Keratinocyte (primary cell): Measurements from ENCODE around the gene CEP85.

Source experiments
- EZH2 ChIP-seq: IDR thresholded peaks from one replicate; pipeline ENCODE4 v1.6.1; 2012; ENCODE audit warnings: inconsistent platforms, mild to moderate bottlenecking, low read length, moderate library complexity
- TF ChIP-seq, protein P1 (sequence below), 3 experiments: IDR thresholded peaks in 1 of 3; conservative IDR thresholded peaks in 1 of 3; optimal IDR thresholded peaks in 1 of 3; 2 replicates in 2 of 3; 3 replicates in 1 of 3; pipeline versions ENCODE3 to v1.5.1; 2011; ENCODE audit warnings: low read length in 3 of 3, mild to moderate bottlenecking in 3 of 3, moderate library complexity in 2 of 3, control low read depth in 1 of 3, inconsistent platforms in 1 of 3; ENCODE audit not compliant: insufficient read depth in 2 of 3; ENCODE audit errors: extremely low read depth in 1 of 3

DNA sequence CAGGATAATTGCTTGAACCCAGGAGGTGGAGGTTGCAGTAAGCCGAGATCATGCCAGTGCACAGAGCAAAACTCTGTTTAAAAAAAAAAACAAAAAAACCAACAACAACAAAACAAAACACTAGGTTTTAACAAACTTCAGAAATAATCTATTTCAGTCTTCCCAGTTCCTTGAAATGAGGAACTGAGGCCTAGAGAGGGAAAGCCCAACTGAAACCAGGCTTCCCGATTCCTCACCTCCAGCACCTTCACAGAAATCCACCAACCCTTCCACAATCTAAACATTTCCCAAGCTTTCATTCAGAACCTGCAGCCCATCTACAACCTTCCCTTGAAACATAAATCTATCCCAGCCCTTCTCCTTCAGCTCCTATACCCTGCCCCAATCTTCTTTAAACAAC, 83.1 kb downstream of the CEP85 start:
- TF ChIP-seq, protein P1, sequence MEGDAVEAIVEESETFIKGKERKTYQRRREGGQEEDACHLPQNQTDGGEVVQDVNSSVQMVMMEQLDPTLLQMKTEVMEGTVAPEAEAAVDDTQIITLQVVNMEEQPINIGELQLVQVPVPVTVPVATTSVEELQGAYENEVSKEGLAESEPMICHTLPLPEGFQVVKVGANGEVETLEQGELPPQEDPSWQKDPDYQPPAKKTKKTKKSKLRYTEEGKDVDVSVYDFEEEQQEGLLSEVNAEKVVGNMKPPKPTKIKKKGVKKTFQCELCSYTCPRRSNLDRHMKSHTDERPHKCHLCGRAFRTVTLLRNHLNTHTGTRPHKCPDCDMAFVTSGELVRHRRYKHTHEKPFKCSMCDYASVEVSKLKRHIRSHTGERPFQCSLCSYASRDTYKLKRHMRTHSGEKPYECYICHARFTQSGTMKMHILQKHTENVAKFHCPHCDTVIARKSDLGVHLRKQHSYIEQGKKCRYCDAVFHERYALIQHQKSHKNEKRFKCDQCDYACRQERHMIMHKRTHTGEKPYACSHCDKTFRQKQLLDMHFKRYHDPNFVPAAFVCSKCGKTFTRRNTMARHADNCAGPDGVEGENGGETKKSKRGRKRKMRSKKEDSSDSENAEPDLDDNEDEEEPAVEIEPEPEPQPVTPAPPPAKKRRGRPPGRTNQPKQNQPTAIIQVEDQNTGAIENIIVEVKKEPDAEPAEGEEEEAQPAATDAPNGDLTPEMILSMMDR (optimal IDR thresholded peaks at IDR 0.05 in 1 of 3, IDR thresholded peaks at IDR 0.05 in 1 of 3, conservative IDR thresholded peaks at IDR 0.05 in 1 of 3; ENCODE audit: extremely low read depth in 1 of 3, insufficient read depth in 2 of 3, low read length in 3 of 3): no peak
- no peak for TF ChIP-seq EZH2
